ENCODE data around the gene EIF4A3.

The EIF4A3 gene

GRCh38 chr17:80107231-80108021 lies 39.5 kb downstream of the EIF4A3 start:
- TF ChIP-seq, protein P1, sequence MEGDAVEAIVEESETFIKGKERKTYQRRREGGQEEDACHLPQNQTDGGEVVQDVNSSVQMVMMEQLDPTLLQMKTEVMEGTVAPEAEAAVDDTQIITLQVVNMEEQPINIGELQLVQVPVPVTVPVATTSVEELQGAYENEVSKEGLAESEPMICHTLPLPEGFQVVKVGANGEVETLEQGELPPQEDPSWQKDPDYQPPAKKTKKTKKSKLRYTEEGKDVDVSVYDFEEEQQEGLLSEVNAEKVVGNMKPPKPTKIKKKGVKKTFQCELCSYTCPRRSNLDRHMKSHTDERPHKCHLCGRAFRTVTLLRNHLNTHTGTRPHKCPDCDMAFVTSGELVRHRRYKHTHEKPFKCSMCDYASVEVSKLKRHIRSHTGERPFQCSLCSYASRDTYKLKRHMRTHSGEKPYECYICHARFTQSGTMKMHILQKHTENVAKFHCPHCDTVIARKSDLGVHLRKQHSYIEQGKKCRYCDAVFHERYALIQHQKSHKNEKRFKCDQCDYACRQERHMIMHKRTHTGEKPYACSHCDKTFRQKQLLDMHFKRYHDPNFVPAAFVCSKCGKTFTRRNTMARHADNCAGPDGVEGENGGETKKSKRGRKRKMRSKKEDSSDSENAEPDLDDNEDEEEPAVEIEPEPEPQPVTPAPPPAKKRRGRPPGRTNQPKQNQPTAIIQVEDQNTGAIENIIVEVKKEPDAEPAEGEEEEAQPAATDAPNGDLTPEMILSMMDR (conservative IDR thresholded peaks at IDR 0.05; ENCODE audit: low read length), result no peak
- no peak for TF ChIP-seq EZH2phosphoT487 (IDR thresholded peaks at IDR 0.05; ENCODE audit: borderline replicate concordance)
- Histone ChIP-seq H3K9me3 (ENCODE audit: insufficient read depth, low read depth, low read length) (no peaks in the 10 kb centered on the region), H4K20me1 (ENCODE audit: insufficient read depth, low read length, poor library complexity, severe bottlenecking) (no peaks in the 10 kb centered on the region), H3K9ac (ENCODE audit: low read depth, low read length, poor library complexity, severe bottlenecking) (no peak overlapping the region), H3K4me2 (ENCODE audit: low read depth, low read length, poor library complexity, severe bottlenecking) (no peak overlapping the region), H3K27me3 (ENCODE audit: insufficient read depth, low read length, poor library complexity, severe bottlenecking) (no peaks in the 10 kb centered on the region), H2AFZ (ENCODE audit: low read length) (no peak overlapping the region), H3K9me2 (replicated peaks; ENCODE audit: low read depth, low read length) (no peaks in the 10 kb centered on the region), H3K4me1 (ENCODE audit: insufficient read depth, low read length, poor library complexity, severe bottlenecking) (peaks cover 3% of the 10 kb centered on the region), H3K36me3 (ENCODE audit: insufficient read depth, low read length) (no peaks in the 10 kb centered on the region), H3K79me2 (ENCODE audit: insufficient read depth, low read length) (no peaks in the 10 kb centered on the region), H3F3A (ENCODE audit: low read depth) (no peaks in the 10 kb centered on the region), H3K4me3 (ENCODE audit: low read length, poor library complexity, severe bottlenecking) (no peak overlapping the region)

DNA sequence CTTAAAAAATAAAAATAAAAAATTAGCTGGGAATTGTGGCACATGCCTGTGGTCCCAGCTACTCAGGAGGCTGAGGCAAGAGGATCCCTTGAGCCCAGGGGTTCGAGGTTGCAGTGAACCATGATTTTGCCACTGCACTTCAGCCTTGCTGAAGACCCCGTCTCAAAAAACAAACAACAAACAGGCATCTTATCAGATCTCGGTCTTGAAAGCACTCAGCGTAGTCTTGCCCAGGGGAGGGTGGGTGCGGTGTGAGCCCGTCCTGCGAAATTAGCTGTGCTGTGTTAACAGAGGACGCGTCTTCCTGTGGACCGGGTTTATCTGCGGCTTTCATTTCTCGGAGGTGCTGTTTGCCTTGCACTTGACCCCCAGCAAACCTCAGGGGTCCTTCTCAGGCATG lies 40.2 kb downstream of the EIF4A3 start:
- H3F3A ChIP-seq (ENCODE audit: low read depth), result no peaks in the 10 kb centered on the region
- no peak overlapping the region for H3K4me2 ChIP-seq (ENCODE audit: low read depth, low read length, poor library complexity, severe bottlenecking)
- H4K20me1 ChIP-seq (ENCODE audit: insufficient read depth, low read length, poor library complexity, severe bottlenecking), result no peaks in the 10 kb centered on the region
- peaks cover 4% of the 10 kb centered on the region for H3K79me2 ChIP-seq (ENCODE audit: insufficient read depth, low read length)
- TF ChIP-seq, protein P1 (conservative IDR thresholded peaks at IDR 0.05; ENCODE audit: low read length), result no peak
- no peak for TF ChIP-seq EZH2phosphoT487 (IDR thresholded peaks at IDR 0.05; ENCODE audit: borderline replicate concordance)
- no peaks in the 10 kb centered on the region for H3K36me3 ChIP-seq (ENCODE audit: insufficient read depth, low read length)
- H3K4me1 ChIP-seq (ENCODE audit: insufficient read depth, low read length, poor library complexity, severe bottlenecking), result peaks cover 9% of the 10 kb centered on the region
- H3K4me3 ChIP-seq (ENCODE audit: low read length, poor library complexity, severe bottlenecking), result no peak overlapping the region
- H3K9me3 ChIP-seq (ENCODE audit: insufficient read depth, low read depth, low read length), result no peaks in the 10 kb centered on the region
- H3K9me2 ChIP-seq (replicated peaks; ENCODE audit: low read depth, low read length), result no peaks in the 10 kb centered on the region
- H3K27me3 ChIP-seq (ENCODE audit: insufficient read depth, low read length, poor library complexity, severe bottlenecking), result no peaks in the 10 kb centered on the region
- no peak overlapping the region for H2AFZ ChIP-seq (ENCODE audit: low read length)
- no peak overlapping the region for H3K9ac ChIP-seq (ENCODE audit: low read depth, low read length, poor library complexity, severe bottlenecking)

DNA sequence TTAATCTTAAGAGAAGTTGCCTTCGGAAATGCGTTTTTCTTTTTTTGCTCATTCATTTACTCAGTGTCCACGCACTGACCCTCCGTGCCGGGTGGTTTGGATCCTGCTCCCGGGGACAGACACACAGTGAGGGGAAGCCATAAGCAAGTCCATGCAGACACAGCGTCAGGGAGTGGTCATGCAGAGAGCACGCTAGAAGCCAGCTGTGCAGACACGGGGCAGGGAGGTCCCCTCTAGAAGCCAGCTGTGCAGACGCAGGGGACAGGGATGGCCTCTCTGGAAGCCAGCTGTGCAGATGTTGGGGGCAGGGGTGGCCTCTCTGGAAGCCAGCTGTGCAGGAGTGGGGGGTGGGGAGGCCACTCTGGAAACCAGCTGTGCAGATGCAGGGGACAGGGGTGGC lies 40.8 kb downstream of the EIF4A3 start:
- Histone ChIP-seq H3F3A (ENCODE audit: low read depth) (no peaks in the 10 kb centered on the region), H3K4me1 (ENCODE audit: insufficient read depth, low read length, poor library complexity, severe bottlenecking) (peaks cover 9% of the 10 kb centered on the region), H4K20me1 (ENCODE audit: insufficient read depth, low read length, poor library complexity, severe bottlenecking) (no peaks in the 10 kb centered on the region), H3K36me3 (ENCODE audit: insufficient read depth, low read length) (no peaks in the 10 kb centered on the region), H3K4me2 (ENCODE audit: low read depth, low read length, poor library complexity, severe bottlenecking) (no peak overlapping the region), H3K9ac (ENCODE audit: low read depth, low read length, poor library complexity, severe bottlenecking) (no peak overlapping the region), H2AFZ (ENCODE audit: low read length) (no peak overlapping the region), H3K4me3 (ENCODE audit: low read length, poor library complexity, severe bottlenecking) (no peak overlapping the region), H3K27me3 (ENCODE audit: insufficient read depth, low read length, poor library complexity, severe bottlenecking) (no peaks in the 10 kb centered on the region), H3K79me2 (ENCODE audit: insufficient read depth, low read length) (peaks cover 7% of the 10 kb centered on the region), H3K9me2 (replicated peaks; ENCODE audit: low read depth, low read length) (no peaks in the 10 kb centered on the region), H3K9me3 (ENCODE audit: insufficient read depth, low read depth, low read length) (no peaks in the 10 kb centered on the region)
- TF ChIP-seq, protein P1 (conservative IDR thresholded peaks at IDR 0.05; ENCODE audit: low read length), result no peak
- TF ChIP-seq EZH2phosphoT487 (IDR thresholded peaks at IDR 0.05; ENCODE audit: borderline replicate concordance), result no peak
